HTERT RPE-1 (cell line): Measurements from ENCODE around the gene RFK.

ENCODE experiments used
- in situ Hi-C: fragments of 300-500 bp; cut with MboI; formaldehyde crosslinking; loops from 4 replicates; pipeline ENCODE4 v1.14.3; 2020; ENCODE audit warnings: low sequenced_read_pairs

RFK gene

DNA sequence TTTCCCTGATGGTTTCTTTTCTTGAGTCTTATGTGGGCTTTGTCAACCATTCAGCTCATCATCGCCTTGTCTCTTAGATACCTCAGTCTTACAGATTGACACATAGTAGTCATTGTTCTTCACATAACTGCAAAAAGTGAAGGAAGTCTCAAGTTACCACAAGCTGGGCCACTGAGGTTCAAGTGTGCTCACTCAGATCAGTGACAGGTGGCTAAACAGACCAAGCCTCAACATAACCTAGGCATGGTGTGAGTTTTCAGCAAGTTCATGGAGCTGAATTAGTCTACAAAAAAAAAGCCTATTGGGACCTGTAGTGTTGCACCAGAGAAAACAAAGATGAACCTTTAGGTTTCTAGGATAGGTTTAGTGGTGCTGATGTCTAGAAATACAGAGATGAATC, 58.2 kb downstream of the RFK start:
- in situ Hi-C loops, result no loop called here
